HG02943 (cell line): ENCODE data around the gene TCFL5.

Experiments
- ATAC-seq: cut with Tn5 transposase; IDR thresholded peaks from one replicate; pipeline ENCODE4 v1.9.1; 2021; ENCODE audit warnings: mild to moderate bottlenecking, low read depth, moderate library complexity; ENCODE audit not compliant: unreplicated experiment

The TCFL5 gene

DNA sequence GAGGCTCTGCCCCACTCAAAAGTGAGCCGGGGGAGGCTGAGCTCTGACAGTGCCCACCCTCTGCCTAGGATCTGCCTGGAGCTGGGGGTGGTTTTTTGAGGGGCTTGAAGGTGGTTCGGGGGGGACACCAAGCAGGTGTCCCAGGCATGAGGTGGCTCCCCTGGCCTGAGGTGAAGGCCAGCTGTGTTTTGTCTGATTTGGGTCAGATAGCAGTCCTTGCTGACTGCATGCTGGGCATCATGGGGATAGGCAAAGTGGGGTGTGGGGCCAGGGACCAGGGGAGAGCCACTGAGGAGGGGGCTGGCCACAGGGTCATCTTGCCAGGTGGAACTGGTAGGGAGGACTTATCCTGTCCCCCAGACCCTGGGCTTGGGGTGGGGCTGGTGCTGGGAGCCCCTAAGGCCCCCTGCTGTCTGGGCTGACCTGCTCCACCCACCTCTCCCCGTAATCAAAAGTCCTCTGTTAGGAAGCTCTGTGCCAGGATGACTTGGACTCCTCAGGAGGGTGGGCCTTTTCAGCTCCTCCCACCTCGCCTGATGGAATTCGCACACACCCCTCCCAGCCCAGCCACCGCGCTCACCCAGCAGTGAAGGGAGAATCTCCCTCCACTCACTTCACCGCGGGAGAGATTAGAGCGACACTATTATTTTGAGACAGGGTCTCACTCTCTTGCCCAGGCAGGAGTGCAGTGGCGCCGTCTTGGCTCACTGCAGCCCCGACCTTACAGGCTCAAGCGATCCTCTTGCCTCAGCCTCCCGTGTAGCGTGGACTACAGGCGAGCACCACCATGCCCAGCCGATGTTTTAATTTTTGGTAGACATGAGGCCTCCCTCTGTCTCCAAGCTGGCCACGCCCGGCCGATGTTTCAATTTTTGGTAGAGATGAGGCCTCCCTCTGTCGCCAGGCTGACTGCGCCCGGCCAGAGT, 46.3 kb downstream of the TCFL5 start:
- no peak for ATAC-seq

DNA sequence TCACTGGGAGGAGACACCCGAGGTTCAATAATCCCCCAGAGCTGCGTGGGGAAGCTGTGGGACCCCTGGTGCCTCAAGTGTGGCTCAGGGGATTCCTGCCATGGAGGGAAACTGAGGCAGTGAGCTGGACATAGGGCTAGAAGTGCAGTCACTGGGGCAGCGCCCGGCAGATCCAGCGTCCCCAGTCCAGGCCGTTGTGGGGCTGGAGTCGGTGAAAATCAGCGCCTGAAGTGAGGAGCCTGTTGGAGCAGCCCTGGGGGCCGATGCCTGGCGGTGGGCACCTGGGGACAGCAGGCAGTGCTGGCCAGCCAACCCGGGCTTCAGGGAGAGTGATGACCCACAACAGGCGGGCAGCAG, 46.9 kb downstream of the TCFL5 start:
- ATAC-seq = no peak

DNA sequence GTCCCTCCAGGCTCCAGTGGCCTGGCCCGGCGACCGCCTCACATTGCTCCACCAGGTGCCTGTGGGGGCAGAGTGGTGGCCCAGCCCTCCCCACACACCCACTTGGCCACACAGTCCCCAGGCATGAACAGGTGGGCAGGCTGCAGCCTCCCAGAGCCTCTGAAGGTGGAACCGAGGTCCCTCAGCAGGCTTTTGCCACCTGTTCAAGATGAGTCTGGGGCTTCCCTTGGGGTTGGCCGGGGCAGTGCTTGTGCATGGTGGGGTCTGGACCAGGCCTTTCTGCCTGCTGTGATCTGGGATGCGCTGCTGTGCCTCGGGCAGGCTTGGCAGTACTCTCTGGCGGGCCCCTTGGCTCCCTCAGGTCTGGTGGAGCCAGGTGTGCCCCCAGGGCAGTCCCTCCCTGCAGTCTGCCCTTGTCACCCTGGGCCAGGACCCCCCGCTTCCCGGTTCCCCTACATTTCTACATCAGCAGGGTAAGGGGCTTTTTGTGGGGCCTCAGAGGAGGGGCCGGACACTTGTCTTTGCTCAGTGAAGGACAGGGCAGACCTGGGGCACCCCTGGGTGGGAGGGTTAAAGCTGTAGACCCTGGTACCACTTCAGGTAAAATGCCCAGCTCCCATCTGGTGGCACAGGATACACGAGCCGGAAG, 47.4 kb downstream of the TCFL5 start:
- ATAC-seq = no peak

DNA sequence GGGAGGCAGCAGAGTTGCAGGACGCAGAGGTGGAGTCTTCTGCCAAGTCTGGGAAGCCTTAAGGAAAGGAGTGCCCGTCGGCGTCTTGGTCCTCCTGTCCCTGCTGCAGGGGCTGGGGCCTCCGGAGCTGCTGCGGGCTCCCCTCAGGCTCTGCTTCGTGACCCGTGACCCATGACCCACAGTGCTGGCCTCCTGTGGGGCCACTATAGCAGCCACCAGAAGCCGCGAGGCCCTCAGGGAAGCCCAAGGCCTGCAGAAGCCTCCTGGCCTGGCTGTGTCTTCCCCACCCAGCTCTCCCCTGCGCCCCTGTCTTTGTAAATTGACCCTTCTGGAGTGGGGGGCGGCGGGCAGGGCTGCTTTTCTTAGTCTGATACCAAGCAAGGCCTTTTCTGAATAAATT, 48.0 kb downstream of the TCFL5 start:
- no peak for ATAC-seq

DNA sequence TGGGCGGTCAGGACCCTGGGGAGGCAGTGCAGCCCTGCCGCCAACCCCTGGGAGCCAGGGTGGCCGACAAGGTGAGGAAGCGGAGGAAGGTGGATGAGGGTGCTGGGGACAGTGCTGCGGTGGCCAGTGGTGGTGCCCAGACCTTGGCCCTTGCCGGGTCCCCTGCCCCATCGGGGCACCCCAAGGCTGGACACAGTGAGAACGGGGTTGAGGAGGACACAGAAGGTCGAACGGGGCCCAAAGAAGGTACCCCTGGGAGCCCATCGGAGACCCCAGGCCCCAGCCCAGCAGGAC, 48.8 kb downstream of the TCFL5 start:
- ATAC-seq = no peak

DNA sequence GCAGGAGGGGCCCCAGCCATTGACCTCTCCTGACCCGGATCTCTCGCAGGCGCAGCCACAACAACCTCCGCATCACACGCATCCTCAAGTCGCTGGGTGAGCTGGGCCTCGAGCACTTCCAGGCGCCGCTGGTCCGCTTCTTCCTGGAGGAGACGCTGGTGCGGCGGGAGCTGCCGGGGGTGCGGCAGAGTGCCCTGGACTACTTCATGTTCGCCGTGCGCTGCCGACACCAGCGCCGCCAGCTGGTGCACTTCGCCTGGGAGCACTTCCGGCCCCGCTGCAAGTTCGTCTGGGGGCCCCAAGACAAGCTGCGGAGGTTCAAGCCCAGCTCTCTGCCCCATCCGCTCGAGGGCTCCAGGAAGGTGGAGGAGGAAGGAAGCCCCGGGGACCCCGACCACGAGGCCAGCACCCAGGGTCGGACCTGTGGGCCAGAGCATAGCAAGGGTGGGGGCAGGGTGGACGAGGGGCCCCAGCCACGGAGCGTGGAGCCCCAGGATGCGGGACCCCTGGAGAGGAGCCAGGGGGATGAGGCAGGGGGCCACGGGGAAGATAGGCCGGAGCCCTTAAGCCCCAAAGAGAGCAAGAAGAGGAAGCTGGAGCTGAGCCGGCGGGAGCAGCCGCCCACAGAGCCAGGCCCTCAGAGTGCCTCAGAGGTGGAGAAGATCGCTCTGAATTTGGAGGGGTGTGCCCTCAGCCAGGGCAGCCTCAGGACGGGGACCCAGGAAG, 49.3 kb downstream of the TCFL5 start:
- ATAC-seq = no peak

DNA sequence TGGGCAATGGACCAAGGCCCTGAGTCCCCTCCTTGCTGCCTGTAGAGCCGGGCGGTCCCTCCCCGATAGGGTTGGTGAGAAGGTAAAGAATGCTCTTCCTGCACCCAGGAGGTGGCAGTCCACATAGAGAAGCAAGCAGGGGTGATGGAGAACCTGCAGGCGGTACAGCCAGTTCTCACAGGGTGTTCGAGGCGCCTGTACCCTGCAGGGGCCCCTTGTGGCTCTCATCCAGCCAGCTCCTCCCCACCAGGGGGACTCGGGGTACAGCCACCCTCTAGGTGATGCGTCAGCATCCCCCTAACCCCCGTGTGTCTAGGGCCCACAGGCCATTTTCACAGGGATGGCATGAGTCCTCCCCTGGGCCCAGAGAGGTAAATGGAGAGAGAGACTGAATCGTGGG, 49.9 kb downstream of the TCFL5 start:
- no peak for ATAC-seq

DNA sequence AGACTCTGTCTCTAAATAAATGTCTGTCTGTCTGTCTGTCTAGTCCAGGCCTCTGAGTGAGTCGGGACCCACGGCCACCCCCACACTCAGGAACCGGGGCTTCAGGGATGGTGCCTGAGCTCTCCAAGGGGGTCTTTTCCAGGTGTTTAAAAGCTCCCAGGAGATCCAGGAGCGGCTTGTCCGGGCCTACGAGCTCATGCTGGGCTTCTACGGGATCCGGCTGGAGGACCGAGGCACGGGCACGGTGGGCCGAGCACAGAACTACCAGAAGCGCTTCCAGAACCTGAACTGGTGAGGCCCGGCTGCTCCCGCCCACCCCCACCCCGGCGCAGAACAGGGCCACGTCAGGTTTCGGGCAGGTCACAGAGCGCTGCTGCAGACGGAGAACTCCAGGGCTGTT, 50.3 kb downstream of the TCFL5 start:
- ATAC-seq = no peak

DNA sequence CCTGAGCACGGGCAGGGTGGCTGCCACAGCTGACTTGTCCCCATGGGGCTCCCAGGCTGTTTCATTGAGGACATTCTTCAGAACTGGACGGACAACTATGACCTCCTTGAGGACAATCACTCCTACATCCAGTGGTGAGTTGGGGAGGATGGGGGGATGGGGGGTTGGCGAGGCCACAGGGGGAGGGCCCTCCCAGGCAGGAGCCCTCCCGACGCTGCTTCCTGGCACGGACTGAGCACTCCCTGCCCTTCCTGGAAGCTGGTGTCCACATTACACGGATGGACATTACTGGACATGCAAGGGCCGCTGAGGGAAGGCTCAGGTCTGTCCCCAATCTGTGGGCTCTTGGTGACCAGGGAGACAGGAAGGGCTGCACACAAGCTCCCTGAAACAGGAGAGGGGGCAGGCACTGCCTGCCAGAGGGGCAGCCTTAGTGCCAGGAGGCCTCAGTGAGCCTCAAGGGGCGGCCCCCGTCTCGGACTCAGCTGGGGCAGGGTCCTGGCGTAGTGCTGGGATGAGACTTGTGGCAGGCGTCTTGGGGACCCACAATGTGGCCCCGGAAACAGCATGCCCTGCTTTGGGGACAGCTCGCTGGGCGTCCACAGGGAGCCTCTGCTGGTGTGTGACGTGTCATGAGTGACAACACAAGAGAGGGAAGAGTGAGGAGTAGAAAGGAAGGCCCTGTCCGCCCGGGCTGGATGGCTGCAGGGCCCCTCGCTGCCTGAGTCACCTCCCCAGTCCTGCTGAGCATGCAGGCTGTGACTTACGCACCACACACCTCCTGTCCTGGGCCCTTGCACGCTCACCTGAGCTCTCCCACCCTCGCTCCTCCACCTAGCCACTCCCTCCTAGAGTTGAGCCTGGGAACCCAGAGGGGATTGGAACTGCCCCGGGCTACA, 51.8 kb downstream of the TCFL5 start:
- no peak for ATAC-seq

DNA sequence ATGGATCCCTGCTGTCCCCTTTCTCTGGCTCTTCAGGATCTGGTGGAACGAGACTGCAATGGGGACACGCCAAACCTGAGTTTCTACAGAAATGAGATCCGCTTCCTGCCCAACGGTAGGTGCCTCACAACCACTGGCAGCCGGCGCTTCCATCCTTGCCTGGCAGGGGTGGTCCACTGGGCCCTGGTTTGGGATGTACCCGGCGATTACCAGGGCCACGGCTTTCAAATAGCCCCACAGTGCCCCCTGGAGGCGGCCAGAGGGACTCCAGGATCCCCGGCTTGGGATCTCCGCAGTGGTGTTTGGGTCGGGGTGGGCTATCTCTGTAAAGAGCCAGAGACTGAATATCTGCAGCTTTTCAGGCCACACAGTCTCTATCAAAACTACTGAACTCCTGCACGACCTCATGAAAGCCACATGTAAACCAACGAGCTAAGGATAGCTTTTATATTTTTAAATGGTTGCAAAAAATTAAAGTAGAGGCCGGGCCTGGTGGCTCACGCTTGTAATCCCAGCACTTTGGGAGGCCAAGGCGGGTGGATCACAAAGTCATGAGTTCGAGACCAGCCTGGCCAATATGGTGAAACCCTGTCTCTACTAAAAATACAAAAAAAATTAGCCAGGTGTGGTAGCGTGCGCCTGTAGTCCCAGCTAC, 53.3 kb downstream of the TCFL5 start:
- ATAC-seq = no peak

DNA sequence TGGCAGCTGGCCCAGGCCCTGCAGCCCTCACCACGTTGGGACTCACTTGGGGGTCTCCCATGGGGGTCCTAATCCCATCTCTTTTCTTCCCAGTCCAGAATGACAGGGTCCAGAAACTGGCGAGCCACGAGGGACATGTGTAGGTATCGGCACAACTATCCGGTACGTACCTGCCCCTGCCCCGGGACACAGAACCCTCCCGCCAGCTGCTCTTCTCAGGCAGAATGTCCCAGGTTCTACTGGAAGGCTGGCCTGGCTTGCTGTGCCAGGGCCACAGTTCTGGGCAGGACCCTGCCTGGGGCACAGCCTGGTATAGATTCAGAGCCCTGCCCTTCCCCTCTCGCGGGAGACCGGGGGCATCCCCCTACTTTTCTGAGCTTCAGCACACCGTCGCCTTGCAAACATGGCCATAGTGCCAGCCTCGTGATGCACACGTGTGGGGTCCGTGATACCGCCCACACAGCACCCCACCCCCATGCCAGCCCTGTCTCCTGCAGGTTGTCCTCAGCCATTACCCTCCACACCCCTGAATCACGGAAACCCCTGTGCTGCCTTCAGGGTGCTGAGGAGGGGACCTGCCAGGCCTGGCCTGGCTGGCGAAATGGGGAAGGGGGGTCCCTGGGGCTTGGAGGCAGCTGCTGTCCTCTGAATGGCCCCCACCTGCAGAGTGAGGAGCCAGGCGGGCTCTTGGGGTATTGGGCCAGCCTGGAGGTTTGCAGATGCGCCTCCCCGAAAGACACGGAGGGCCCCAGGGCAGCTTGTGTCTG, 54.0 kb downstream of the TCFL5 start:
- ATAC-seq = no peak

DNA sequence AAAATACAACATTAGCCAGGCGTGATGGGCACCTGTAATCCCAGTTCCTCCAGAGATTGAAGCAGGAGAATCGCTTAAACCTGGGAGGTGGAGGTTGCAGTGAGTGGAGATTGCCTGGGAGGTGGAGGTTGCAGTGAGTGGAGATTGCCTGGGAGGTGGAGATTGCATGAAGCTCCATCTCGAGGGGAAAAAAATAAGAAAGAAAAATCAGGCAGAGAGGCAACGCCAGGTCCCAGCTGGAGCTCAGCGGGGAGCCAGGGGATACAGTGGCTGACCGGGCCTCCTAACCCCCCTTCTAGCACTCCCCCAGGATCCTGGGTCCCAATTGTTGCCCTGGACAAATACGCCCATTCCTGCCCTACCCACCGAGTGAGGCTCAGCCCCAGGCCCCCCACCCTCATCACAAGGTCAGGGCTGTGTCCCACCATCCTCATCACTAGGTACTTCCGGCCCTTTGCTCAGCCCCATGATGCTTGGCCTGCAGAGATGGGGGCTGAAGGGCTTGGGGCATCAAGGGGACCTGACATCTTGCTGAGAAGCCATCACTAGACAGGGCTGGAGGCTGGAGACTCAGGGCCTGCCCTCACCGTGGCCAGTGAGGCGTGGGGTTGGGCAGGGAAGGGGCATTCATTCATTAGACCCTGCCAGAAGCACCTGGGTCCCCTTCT, 55.1 kb downstream of the TCFL5 start:
- no peak for ATAC-seq

DNA sequence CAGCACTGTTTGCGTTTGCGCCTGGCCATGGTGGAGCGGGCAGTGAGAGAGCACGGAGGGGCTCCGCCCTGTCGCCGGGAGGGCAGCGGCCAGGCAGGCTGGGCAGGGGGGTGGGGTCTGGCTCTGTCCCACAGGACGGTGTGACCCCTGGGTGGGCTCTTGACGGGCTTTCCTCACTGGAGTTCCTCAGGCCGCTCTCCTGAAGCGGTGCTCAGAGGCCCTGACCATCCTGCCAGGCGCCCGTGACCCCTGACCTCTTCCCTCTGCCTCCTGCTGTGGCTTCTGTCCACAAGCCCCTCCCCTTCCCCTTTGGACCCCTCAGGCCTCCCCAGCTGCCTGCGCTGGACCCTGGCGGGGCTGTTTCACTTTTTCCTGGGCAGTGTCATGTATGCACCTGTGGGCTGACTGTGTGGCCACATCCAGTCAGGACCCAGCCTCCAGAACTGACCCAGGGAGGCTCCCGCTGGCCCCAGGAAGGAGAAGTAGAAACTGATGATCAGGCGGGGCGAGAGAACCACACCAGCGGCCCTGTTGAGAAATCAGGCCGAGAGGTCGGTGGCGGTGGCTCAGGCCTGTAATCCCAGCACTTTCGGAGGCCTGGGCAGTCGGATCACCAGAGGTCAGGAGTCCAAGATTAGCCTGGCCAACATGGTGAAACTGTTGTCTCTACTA, 55.8 kb downstream of the TCFL5 start:
- no peak for ATAC-seq

DNA sequence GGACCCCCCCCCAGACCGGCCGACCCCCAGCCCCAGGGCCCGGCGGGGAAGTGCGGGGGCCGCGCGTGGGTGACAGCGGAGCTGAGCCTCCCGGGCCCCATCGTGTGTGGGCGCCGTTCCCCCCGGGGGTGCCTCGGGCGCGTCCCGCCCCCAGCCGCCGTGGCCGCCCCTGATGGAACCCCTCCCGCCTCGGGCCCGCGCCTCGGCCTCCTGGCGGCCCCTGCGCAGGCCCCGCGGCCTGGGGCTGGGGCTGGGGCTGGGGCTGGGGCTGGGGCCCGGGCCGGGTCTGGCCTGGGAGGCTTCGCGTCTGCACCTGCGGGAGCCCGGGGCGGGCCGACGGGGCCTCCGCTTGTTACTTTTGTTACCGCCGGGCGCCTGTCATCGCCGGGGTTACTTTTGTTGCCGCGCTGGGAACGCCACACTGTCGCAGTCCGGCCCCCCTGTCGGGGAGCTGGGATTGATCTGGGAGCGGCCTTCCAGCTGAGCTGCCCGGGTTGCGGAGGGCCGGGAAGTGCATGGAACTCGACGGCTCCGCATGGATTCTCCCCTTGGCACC, 56.4 kb downstream of the TCFL5 start:
- no peak for ATAC-seq

DNA sequence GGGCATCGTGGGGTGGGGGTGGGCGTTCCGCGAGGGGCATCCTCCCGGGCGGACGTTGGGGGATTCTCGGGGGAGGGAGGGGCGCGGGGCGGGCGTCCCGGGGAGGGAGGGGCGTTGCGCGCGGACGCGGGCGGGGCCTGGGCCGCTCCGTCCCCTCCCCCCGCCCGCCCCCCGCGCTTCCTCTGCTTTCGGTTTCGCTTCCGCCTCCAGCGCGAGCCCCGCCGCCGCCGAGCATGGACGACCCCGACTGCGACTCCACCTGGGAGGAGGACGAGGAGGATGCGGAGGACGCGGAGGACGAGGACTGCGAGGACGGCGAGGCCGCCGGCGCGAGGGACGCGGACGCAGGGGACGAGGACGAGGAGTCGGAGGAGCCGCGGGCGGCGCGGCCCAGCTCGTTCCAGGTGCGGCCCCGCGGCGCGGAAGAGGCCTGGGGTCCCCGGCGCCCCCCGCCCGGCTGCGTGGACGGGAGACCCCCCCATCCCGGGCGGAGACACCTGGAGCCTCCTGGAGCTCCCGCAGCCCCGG, 56.9 kb downstream of the TCFL5 start, which contains the start of gene OGFR:
TSS of gene OGFR (plus strand) at position 209 of the 528 bp plus-strand sequence. CDS start at position 234, 25 bp downstream.
- no peak for ATAC-seq

DNA sequence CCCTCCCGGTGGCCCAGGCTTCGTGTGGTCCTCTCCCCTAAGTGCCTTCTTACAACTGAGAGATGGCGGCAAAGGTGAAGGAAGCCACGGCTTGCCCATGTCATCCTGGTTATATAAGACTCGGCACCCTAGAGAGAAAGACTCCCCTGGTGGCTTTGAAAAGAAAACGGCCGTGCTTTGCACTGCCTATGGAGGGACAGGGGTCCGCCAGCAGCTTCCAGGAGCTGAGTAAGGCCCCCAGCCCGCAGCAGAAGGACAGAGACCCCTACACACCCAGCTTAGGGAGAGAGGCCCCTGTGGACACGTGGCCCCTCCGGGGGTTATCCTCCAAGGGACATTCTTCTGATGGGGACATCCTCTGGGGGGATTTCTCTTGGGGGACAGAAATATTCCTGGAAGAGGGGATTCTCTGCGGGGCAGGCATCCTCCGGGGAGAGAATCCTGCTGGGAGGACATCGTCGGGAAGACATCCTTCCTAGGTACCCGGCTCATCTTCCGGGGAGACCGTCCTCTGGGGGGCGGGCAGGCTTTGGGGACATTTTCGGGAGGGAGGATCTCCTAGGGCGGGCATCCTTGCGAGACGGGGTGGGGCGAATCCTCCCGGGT, 57.5 kb downstream of the TCFL5 start:
- ATAC-seq = no peak

DNA sequence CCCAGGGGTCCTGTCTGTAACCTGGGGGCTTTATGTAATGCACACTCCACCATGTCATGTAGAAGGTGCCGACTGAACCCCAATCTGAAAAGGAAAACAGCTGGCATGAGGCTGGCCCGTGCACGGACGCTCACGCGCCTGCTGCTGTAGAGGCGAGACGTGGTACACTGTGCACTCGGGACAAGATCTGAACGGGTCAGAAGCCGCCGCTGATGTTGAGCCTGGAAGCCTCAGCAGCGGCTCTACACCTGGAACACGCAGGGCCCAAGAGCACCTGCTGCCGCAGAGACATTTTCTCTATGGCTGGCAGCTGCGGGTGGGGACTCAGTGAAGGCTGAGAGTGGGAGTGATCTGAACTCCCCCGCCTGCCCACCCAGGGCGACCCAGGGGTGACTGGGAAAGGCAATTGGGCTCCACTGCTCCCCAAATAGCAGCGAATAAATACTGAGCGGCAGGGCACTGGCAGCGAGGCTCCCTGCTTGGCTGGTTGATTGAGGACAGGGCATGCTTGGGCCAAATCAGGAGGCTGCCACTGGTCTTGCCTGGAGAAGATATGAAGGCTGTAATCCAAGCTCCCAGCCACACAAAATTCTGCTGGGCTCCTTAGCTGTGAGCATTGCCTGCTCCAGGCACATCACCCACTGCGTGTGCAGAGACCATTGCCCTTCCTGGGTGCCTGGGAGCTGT, 59.5 kb downstream of the TCFL5 start:
- ATAC-seq = no peak
